ENCODE measurements around the gene SOWAHA.
A peak's percentile ranks its signal among the peaks of the same experiment; 100 is the strongest.

Gene SOWAHA

GRCh38 chr5:132772291-132773070 is 40.6 kb upstream of the SOWAHA start:
- DNase-seq (ENCODE audit: insufficient read length) (no peak), FAIRE-seq (no peak)
- TF ChIP-seq POLR2AphosphoS5 (IDR thresholded peaks at IDR 0.05; ENCODE audit: low read depth, low read length) (no peak), TAF1 (IDR thresholded peaks at IDR 0.05; ENCODE audit: borderline replicate concordance, low read depth, low read length) (no peak), POLR2A (IDR thresholded peaks at IDR 0.05; ENCODE audit: low read depth, low read length) (no peak)

GRCh38 chr5:132773114-132773513 is 40.0 kb upstream of the SOWAHA start:
- TF ChIP-seq TAF1 (IDR thresholded peaks at IDR 0.05; ENCODE audit: borderline replicate concordance, low read depth, low read length), result no peak
- no peak for TF ChIP-seq POLR2A (IDR thresholded peaks at IDR 0.05; ENCODE audit: low read depth, low read length)
- TF ChIP-seq POLR2AphosphoS5 (IDR thresholded peaks at IDR 0.05; ENCODE audit: low read depth, low read length), result no peak
- no peak for DNase-seq (ENCODE audit: insufficient read length)
- FAIRE-seq, result no peak

GRCh38 chr5:132773601-132774355 is 39.3 kb upstream of the SOWAHA start:
- FAIRE-seq, result no peak
- TF ChIP-seq POLR2AphosphoS5 (IDR thresholded peaks at IDR 0.05; ENCODE audit: low read depth, low read length) (no peak), POLR2A (IDR thresholded peaks at IDR 0.05; ENCODE audit: low read depth, low read length) (no peak)
- DNase-seq (ENCODE audit: insufficient read length), result no peak

- no peak for FAIRE-seq
- no peak for DNase-seq (ENCODE audit: insufficient read length)
- TF ChIP-seq POLR2AphosphoS5 (IDR thresholded peaks at IDR 0.05; ENCODE audit: low read depth, low read length) (no peak), POLR2A (IDR thresholded peaks at IDR 0.05; ENCODE audit: low read depth, low read length) (no peak), TAF1 (IDR thresholded peaks at IDR 0.05; ENCODE audit: borderline replicate concordance, low read depth, low read length) (no peak)
Observed at GRCh38 chr5:132774406-132774805, 38.7 kb upstream of the SOWAHA start.

GRCh38 chr5:132774896-132775295 is 38.2 kb upstream of the SOWAHA start:
- FAIRE-seq (no peak), DNase-seq (ENCODE audit: insufficient read length) (no peak)
- TF ChIP-seq POLR2AphosphoS5 (IDR thresholded peaks at IDR 0.05; ENCODE audit: low read depth, low read length), result no peak
- TF ChIP-seq POLR2A (IDR thresholded peaks at IDR 0.05; ENCODE audit: low read depth, low read length), result no peak
- TF ChIP-seq TAF1 (IDR thresholded peaks at IDR 0.05; ENCODE audit: borderline replicate concordance, low read depth, low read length), result no peak

GRCh38 chr5:132775476-132775961 is 37.6 kb upstream of the SOWAHA start:
- no peak for DNase-seq (ENCODE audit: insufficient read length)
- TF ChIP-seq TAF1 (IDR thresholded peaks at IDR 0.05; ENCODE audit: borderline replicate concordance, low read depth, low read length), result no peak
- no peak for TF ChIP-seq POLR2A (IDR thresholded peaks at IDR 0.05; ENCODE audit: low read depth, low read length)
- TF ChIP-seq POLR2AphosphoS5 (IDR thresholded peaks at IDR 0.05; ENCODE audit: low read depth, low read length), result no peak
- no peak for FAIRE-seq

GRCh38 chr5:132776131-132776937 is 36.8 kb upstream of the SOWAHA start:
- FAIRE-seq (peak; percentile 30), DNase-seq (ENCODE audit: insufficient read length) (peak; percentile 51)
- TF ChIP-seq POLR2A (IDR thresholded peaks at IDR 0.05; ENCODE audit: low read depth, low read length) (no peak), TAF1 (IDR thresholded peaks at IDR 0.05; ENCODE audit: borderline replicate concordance, low read depth, low read length) (no peak), POLR2AphosphoS5 (IDR thresholded peaks at IDR 0.05; ENCODE audit: low read depth, low read length) (no peak)

GRCh38 chr5:132776938-132777208 is 36.2 kb upstream of the SOWAHA start:
- TF ChIP-seq POLR2A (IDR thresholded peaks at IDR 0.05; ENCODE audit: low read depth, low read length) (no peak), POLR2AphosphoS5 (IDR thresholded peaks at IDR 0.05; ENCODE audit: low read depth, low read length) (no peak), TAF1 (IDR thresholded peaks at IDR 0.05; ENCODE audit: borderline replicate concordance, low read depth, low read length) (no peak)
- FAIRE-seq, result no peak
- DNase-seq (ENCODE audit: insufficient read length), result no peak

GRCh38 chr5:132777209-132778069 is 35.7 kb upstream of the SOWAHA start, which contains the start of gene SEPTIN8:
TSS of gene SEPTIN8 (minus strand) at chr5:132777239. CDS start at chr5:132777137, 102 bp downstream.
- FAIRE-seq (peak; percentile 54), DNase-seq (ENCODE audit: insufficient read length) (peak; percentile 82)
- TF ChIP-seq POLR2A (IDR thresholded peaks at IDR 0.05; ENCODE audit: low read depth, low read length) (peak; percentile 54; the same call in 1 of the 2 replicates), TAF1 (IDR thresholded peaks at IDR 0.05; ENCODE audit: borderline replicate concordance, low read depth, low read length) (no peak)

GRCh38 chr5:132778129-132778528 is 35.0 kb upstream of the SOWAHA start:
- DNase-seq (ENCODE audit: insufficient read length), result no peak
- TF ChIP-seq POLR2AphosphoS5 (IDR thresholded peaks at IDR 0.05; ENCODE audit: low read depth, low read length), result no peak
- no peak for TF ChIP-seq POLR2A (IDR thresholded peaks at IDR 0.05; ENCODE audit: low read depth, low read length)
- TF ChIP-seq TAF1 (IDR thresholded peaks at IDR 0.05; ENCODE audit: borderline replicate concordance, low read depth, low read length), result no peak

More at GRCh38 chr5:132778129-132778528, 35.0 kb upstream of the SOWAHA start:
- peak; percentile 42 for FAIRE-seq
